Tibial nerve (tissue), 4 donors: Measurements from ENCODE around the gene PNPLA2. TPM values are rescaled to one million over a fixed set of nuclear protein-coding genes. Genes with fewer than 3 reads are reported as not detected.

Experiments
- DNase-seq, 2 donors: peaks; one replicate each; pipeline ENCODE4 v3.0.0-alpha.2; 2019; ENCODE audit warnings: low spot score in 2 of 2
- H3K27ac ChIP-seq, 4 donors: fragments of 200-600 bp; sonication (generic) in 3 of 4; one replicate each; pipeline ENCODE4 v1.5.1; 2017 to 2019; ENCODE audit warnings: mild to moderate bottlenecking in 1 of 4
- H3K27me3 ChIP-seq, 2 donors: fragments of 200-600 bp; sonication (generic) in 1 of 2; one replicate each; pipeline versions ENCODE4 v1.5.1 to v1.6.0; 2017 to 2019
- H3K36me3 ChIP-seq, 3 donors: fragments of 200-600 bp; sonication (generic); one replicate each; pipeline ENCODE4 v1.5.1; 2018 to 2019
- H3K4me1 ChIP-seq, 4 donors: fragments of 200-600 bp; sonication (generic) in 3 of 4; one replicate each; pipeline ENCODE4 v1.5.1; 2017 to 2019
- H3K4me3 ChIP-seq, 4 donors: fragments of 200-600 bp; sonication (generic) in 3 of 4; one replicate each; pipeline ENCODE4 v1.5.1; 2017 to 2019; ENCODE audit warnings: mild to moderate bottlenecking in 1 of 4, moderate library complexity in 1 of 4
- H3K9me3 ChIP-seq, 4 donors: fragments of 200-600 bp; sonication (generic) in 3 of 4; one replicate each; pipeline ENCODE4 v1.5.1; 2017 to 2019
- EP300 ChIP-seq, 2 donors: sonication (generic); formaldehyde crosslinking; IDR thresholded peaks; one replicate each; pipeline ENCODE4 v1.6.1; 2017; ENCODE audit warnings: antibody characterized with exemption in 2 of 2, mild to moderate bottlenecking in 1 of 2
- POLR2A ChIP-seq, 2 donors: fragments of 450-650 bp; IDR thresholded peaks; one replicate each; pipeline ENCODE4 v1.6.1; 2017; ENCODE audit warnings: antibody characterized with exemption in 2 of 2, mild to moderate bottlenecking in 2 of 2, moderate library complexity in 2 of 2
- WGBS, 2 donors: methylation state at CpG; one replicate each; pipeline ENCODE4 v1.1.5; 2018; 5-methylcytosine and 5-hydroxymethylcytosine counted together
- total RNA-seq, 4 donors: library from RNA; depleted of rRNA; stranded (reverse); fragments of >200 nt; gene quantifications; one replicate each; pipeline ENCODE4 v1.1.0, GENCODE V29; 2016
- TF ChIP-seq, protein P1 (sequence below), 5 experiments: fragments of 200-600 bp in 3 of 5; fragments of 450-650 bp in 2 of 5; sonication (generic) in 3 of 5; IDR thresholded peaks; one replicate each; pipeline ENCODE4 v1.5.1; 2016 to 2019; ENCODE audit warnings: antibody characterized with exemption in 5 of 5, mild to moderate bottlenecking in 3 of 5, moderate library complexity in 2 of 5

PNPLA2 gene
- total RNA-seq, 4 donors from 2014 or later = 136 to 314 (median 187) TPM

DNA sequence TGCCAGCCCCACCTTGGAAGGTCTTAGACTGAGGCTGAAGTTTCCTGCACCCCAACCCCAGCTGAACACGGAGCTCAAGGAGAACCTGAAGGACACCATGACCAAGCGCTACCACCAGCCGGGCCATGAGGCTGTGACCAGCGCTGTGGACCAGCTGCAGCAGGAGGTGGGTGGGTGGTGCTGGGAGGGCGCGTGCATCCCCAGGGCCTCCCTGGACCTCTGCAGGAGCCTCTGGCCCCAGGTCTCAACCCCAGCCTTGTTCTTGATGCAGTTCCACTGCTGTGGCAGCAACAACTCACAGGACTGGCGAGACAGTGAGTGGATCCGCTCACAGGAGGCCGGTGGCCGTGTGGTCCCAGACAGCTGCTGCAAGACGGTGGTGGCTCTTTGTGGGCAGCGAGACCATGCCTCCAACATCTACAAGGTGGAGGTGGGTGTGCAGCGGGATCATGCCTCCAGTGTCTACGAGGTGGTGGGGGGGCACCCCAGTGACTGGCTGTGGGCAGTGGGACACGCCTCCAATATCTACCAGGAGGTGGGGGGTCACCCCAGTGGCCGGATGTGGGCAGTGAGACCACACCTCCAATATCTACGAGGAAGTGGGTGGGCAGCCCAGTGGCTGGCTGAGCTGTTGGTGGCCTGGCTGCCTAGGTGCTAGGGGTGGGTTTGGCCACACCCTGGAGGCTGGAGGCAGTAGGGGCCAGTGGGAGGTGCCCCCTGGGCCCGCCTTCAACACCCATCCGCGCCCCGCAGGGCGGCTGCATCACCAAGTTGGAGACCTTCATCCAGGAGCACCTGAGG is 18.7 kb downstream of the PNPLA2 start:
- Histone ChIP-seq H3K4me3 (no peak overlapping the region), H3K27ac (peak overlapping the region in 2 of 4 donors; percentile 36 to 51), H3K4me1 (peaks cover 0 to 80% (median 46%) of the 10 kb centered on the region in 4 donors), H3K9me3 (no peaks in the 10 kb centered on the region), H3K27me3 (no peaks in the 10 kb centered on the region), H3K36me3 (peaks cover 0 to 55% (median 7%) of the 10 kb centered on the region in 3 donors)
- no peak for TF ChIP-seq EP300 (IDR thresholded peaks at IDR 0.05)
- TF ChIP-seq, protein P1, sequence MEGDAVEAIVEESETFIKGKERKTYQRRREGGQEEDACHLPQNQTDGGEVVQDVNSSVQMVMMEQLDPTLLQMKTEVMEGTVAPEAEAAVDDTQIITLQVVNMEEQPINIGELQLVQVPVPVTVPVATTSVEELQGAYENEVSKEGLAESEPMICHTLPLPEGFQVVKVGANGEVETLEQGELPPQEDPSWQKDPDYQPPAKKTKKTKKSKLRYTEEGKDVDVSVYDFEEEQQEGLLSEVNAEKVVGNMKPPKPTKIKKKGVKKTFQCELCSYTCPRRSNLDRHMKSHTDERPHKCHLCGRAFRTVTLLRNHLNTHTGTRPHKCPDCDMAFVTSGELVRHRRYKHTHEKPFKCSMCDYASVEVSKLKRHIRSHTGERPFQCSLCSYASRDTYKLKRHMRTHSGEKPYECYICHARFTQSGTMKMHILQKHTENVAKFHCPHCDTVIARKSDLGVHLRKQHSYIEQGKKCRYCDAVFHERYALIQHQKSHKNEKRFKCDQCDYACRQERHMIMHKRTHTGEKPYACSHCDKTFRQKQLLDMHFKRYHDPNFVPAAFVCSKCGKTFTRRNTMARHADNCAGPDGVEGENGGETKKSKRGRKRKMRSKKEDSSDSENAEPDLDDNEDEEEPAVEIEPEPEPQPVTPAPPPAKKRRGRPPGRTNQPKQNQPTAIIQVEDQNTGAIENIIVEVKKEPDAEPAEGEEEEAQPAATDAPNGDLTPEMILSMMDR (IDR thresholded peaks at IDR 0.05) = no peak
- no peak for TF ChIP-seq POLR2A (IDR thresholded peaks at IDR 0.05)
- no peak for DNase-seq
- WGBS, 2 donors = 86 to 88% methylated on average over 8 to 22 of the region's 22 CpGs

DNA sequence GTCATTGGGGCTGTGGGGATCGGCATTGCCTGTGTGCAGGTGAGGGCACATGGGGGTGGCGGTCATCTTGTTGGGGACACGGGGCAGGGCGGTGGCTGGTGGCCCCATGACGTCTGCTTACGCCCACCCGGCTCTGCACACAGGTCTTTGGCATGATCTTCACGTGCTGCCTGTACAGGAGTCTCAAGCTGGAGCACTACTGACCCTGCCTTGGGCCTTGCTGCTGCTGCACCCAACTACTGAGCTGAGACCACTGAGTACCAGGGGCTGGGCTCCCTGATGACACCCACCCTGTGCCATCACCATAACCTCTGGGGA is 19.2 kb downstream of the PNPLA2 start:
- TF ChIP-seq POLR2A (IDR thresholded peaks at IDR 0.05) (no peak), EP300 (IDR thresholded peaks at IDR 0.05) (no peak)
- TF ChIP-seq, protein P1 (IDR thresholded peaks at IDR 0.05) = no peak
- WGBS, 2 donors = 46 to 60% methylated on average over 2 to 3 of the region's 8 CpGs
- Histone ChIP-seq H3K36me3 (peaks cover 0 to 55% (median 7%) of the 10 kb centered on the region in 3 donors), H3K4me3 (no peak overlapping the region), H3K27ac (peak overlapping the region in 2 of 4 donors; percentile 43 to 48), H3K27me3 (no peaks in the 10 kb centered on the region), H3K9me3 (no peaks in the 10 kb centered on the region), H3K4me1 (peaks cover 0 to 77% (median 44%) of the 10 kb centered on the region in 4 donors)
- no peak for DNase-seq

DNA sequence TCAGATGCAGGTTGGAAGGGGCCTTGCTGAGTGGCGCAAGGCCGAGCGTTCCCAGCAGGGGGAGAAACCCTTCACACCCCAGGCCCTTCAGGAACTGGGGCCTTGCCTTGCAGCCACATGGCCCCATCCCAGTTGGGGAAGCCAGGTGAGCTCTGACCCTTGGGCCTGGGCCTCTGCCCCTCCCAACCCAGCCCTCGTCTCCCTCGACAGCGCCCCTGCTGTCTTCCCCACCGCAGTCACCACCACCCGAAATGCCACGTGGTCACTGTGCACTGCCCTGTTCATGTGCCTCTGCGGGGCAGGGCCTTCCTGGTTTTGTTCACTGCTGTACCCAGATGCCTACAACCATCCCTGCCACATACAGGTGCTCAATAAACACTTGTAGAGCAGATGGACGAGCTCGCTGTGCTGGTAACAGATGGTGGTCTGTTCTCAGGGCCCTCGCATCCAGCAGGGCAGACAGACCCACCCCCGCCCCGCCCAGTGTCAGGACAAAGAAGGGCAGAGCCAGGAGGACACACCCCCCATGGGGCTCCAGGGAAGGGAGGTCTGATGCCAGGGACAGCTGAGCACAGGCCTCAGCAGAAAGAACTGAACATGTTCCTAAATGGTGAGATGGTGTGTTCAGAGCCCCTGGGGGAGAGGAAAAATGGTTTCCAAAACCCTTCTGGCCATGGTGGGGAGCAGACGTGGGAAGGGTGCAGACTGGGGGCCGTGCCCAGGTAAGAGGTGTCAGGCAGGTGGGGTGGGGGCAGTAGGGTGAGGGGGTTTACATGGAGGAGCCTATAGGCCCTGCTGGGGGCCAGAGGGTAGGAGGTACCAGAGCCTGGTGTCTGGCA is 19.9 kb downstream of the PNPLA2 start:
- Histone ChIP-seq H3K27me3 (no peaks in the 10 kb centered on the region), H3K36me3 (peaks cover 0 to 55% (median 7%) of the 10 kb centered on the region in 3 donors), H3K9me3 (no peaks in the 10 kb centered on the region), H3K4me3 (no peak overlapping the region), H3K4me1 (peaks cover 0 to 74% (median 44%) of the 10 kb centered on the region in 4 donors), H3K27ac (peak overlapping the region in 2 of 4 donors; percentile 43 to 48)
- TF ChIP-seq EP300 (IDR thresholded peaks at IDR 0.05) = no peak
- TF ChIP-seq POLR2A (IDR thresholded peaks at IDR 0.05) = no peak
- TF ChIP-seq, protein P1 (IDR thresholded peaks at IDR 0.05) = no peak
- no peak for DNase-seq
- WGBS, 2 donors = 47 to 49% methylated on average over 15 to 17 of the region's 17 CpGs

DNA sequence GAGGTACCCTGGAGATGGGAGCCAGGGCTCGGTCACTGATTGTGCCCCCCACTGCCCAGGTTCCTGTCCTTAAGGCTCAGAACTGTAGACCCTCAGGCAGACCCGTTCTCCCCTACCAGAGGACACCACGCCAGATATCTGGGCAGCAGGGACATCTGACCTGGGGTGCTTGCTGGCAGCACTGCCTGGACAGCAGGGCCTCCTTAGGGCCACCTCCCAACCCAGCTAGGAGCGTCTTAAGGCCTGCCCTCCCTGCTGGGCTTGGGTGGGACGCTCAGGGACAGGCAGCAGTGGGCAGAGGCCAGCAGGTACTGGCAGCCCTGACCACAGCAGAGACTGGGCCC is 20.5 kb downstream of the PNPLA2 start:
- Histone ChIP-seq H3K4me3 (no peak overlapping the region), H3K9me3 (no peaks in the 10 kb centered on the region), H3K27me3 (no peaks in the 10 kb centered on the region), H3K36me3 (peaks cover 0 to 55% (median 7%) of the 10 kb centered on the region in 3 donors), H3K4me1 (peaks cover 0 to 74% (median 41%) of the 10 kb centered on the region in 4 donors), H3K27ac (peak overlapping the region in 1 of 4 donors; percentile 48)
- 73 to 87% methylated on average over 3 to 4 of the region's 5 CpGs for WGBS, 2 donors
- TF ChIP-seq EP300 (IDR thresholded peaks at IDR 0.05) (no peak), POLR2A (IDR thresholded peaks at IDR 0.05) (no peak)
- TF ChIP-seq, protein P1 (IDR thresholded peaks at IDR 0.05) = no peak
- no peak for DNase-seq
